NCI-H345 treated with DMSO at 0.1 percent for 48 hours (cell line): ENCODE measurements around the gene RPS6KA2.

Experiments used
- DNase-seq: peaks from one replicate; lab custom pipeline; 2025; ENCODE audit not compliant: unreplicated experiment; lab: John Stamatoyannopoulos, UW

RPS6KA2 gene

DNA sequence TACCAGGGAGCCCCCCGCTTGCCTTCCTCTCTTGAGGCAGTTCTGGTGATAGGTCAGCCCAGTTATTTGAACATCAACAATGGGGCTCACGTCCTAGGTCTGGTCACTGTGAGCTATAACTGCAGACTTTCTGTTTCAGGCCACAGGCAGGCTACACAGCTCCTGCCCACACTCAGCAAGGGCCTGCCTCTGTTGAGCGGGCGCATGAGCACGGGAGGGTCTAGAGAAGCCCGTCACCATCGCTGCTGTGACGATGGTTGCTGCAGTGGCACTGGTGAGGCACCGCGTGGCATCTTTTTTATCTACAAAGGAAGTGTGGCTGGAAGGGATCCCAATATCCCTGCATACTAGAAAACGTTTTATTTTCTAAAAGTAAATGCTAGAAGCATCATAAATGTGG is 118.3 kb downstream of the RPS6KA2 start:
- DNase-seq = no peak

GRCh38 chr6:166507809-166508564 is 119.1 kb downstream of the RPS6KA2 start:
- no peak for DNase-seq

DNA sequence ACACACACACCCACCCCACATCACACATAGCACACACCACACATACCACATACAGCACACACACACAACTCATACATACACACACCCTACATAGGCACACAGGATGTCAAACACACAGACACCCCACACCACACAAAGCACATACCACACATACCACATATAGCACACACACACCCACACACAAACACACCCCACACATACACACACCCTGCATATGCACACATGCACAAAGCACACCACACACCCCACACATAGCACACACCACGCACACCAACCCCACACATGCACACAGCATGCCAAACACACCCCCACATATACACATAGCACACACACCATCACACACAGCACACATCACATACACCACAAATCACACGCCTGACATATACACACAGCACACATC is 119.7 kb downstream of the RPS6KA2 start:
- no peak for DNase-seq

GRCh38 chr6:166505133-166505905 is 121.7 kb downstream of the RPS6KA2 start:
- DNase-seq = no peak

- DNase-seq = no peak
Observed at GRCh38 chr6:166504100-166504499, 123.0 kb downstream of the RPS6KA2 start.

DNA sequence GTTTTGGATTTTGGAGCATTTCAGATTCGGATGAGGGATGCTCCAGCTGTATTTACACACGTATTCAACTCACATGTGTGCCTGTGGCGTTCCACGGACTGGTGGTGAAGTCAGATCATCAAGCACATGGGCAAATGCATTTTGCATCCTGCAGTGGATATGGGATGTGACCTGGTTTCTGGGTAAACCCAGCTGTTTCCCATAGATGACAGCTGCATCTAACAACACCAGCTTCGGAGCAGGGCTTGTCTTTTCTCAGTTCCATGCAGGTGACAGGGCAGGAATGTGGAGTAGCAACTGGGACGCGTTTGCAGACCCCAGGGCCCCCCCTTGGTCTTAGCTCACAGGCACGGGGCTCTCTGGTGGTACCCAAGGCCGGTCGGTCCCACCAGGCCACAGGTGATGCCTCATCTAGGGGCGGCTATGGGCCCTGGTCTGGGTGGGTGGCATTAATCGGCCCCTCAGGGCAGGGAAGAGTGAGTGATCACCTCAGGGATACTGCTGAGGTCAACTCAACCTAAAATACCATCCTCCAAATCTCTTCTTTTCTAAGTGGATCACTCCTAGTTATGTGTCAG is 123.8 kb downstream of the RPS6KA2 start:
- DNase-seq = no peak

GRCh38 chr6:166502453-166502852 is 124.6 kb downstream of the RPS6KA2 start:
- DNase-seq = no peak

- DNase-seq = no peak
Observed at GRCh38 chr6:166501246-166501645, 125.8 kb downstream of the RPS6KA2 start.

DNA sequence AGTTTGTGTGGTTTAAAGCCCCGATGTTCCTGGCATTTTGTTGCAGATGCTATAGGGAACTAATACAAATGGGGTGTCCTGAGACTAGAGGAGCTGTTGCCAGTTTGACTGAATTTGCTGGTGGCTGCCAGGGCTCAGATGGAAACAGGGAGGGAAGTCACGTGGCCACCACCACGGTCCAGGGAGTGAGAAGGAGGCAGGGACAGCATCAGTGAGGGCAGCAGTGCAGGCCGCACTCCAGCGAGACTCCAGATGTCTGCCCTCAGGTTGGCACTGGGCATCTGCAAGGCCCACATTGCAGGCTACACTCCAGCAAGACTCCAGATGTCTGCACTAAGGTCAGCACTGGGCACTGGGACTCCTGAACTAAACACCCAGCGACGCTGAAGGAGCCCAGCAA is 126.8 kb downstream of the RPS6KA2 start:
- no peak for DNase-seq

GRCh38 chr6:166499350-166500163 is 127.5 kb downstream of the RPS6KA2 start:
- DNase-seq = no peak

- DNase-seq = no peak
Observed at GRCh38 chr6:166498661-166499349, 128.2 kb downstream of the RPS6KA2 start.

- no peak for DNase-seq
Observed at GRCh38 chr6:166498228-166498627, 128.8 kb downstream of the RPS6KA2 start.

- no peak for DNase-seq
Observed at GRCh38 chr6:166497087-166497899, 129.8 kb downstream of the RPS6KA2 start.

DNA sequence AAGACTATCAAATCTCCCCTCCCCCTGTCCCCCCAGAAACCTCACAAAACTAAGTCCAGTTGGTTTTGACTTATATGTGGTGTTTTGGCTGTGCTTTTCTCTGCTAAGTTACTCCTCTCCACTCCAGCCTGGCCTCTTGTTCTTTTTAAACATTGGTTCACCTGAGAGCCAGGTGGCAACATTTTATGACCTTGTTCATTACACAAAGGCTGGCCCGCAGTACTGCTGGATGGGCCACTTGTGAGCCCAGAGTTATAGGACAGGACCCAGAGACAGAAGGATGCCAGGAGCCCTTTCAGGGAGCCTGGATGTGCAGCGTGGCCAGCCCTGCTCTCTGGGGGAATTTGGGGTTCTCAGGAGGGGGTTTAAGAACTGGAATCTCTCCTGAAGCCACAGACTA is 130.6 kb downstream of the RPS6KA2 start:
- DNase-seq = no peak

GRCh38 chr6:166495487-166496314 is 131.3 kb downstream of the RPS6KA2 start:
- no peak for DNase-seq

DNA sequence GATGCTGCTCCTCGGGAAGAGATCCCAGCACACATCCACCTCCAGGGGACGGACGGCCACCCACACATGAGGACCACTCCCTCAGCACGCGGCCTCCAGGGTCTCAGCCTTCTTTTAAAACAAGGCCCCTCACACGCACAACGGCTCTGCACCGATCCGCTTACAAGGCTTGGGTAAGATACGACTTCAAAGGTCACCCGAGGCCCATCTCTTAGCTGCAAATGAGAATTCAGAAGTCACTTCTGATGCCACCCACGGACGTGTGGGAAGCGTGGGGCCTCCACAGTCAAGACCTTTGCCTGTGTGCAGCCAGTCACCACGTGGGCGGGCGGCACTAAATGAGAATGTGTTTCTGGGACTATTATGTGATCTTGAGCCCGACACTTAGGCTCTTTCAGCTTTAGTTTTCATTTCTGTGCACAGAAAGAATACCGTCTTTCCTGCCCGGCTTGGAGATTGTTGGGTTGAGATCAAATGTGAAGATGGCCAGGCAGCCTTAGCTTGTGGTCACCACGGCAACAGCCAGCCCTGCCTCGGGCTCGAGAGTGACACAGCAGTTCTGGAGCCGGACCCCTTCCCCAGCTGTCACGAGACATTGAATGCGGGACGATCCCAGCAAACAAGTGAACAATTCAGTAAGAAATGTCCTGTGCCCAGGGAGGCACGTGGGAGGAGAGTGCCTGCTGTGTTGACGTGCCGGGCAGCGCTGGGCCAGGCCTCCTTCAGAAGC is 132.1 kb downstream of the RPS6KA2 start:
- no peak for DNase-seq

- no peak for DNase-seq
Observed at GRCh38 chr6:166494101-166494441, 133.0 kb downstream of the RPS6KA2 start.

GRCh38 chr6:166493427-166494100 is 133.5 kb downstream of the RPS6KA2 start:
- no peak for DNase-seq
